Measurements from ENCODE around the gene CRELD2.

CRELD2 gene

GRCh38 chr22:49963647-49964026 lies 45.2 kb downstream of the CRELD2 start:
- no peaks in the 10 kb centered on the region for H3K9me3 ChIP-seq (ENCODE audit: severe bottlenecking)
- DNase-seq (ENCODE audit: low spot score), result no peak
- ATAC-seq (ENCODE audit: low read depth), result no peak
- H3K27me3 ChIP-seq (ENCODE audit: insufficient read depth, poor library complexity, severe bottlenecking), result no peaks in the 10 kb centered on the region
- H3K4me1 ChIP-seq (ENCODE audit: insufficient read depth, poor library complexity, severe bottlenecking), result peaks cover 14% of the 10 kb centered on the region
- peaks cover 34% of the 10 kb centered on the region for H3K36me3 ChIP-seq (ENCODE audit: low read depth)
- peak overlapping the region; percentile 81 for H3K27ac ChIP-seq (ENCODE audit: poor library complexity, severe bottlenecking)
- no peak overlapping the region for H3K4me3 ChIP-seq (ENCODE audit: severe bottlenecking)
- TF ChIP-seq CTCF (IDR thresholded peaks at IDR 0.05; ENCODE audit: poor library complexity, severe bottlenecking), result no peak

GRCh38 chr22:49964136-49965090 lies 46.0 kb downstream of the CRELD2 start:
- peak; percentile 51 for DNase-seq (ENCODE audit: low spot score)
- Histone ChIP-seq H3K36me3 (ENCODE audit: low read depth) (peaks cover 34% of the 10 kb centered on the region), H3K4me1 (ENCODE audit: insufficient read depth, poor library complexity, severe bottlenecking) (peaks cover 13% of the 10 kb centered on the region), H3K9me3 (ENCODE audit: severe bottlenecking) (no peaks in the 10 kb centered on the region), H3K4me3 (ENCODE audit: severe bottlenecking) (no peak overlapping the region), H3K27ac (ENCODE audit: poor library complexity, severe bottlenecking) (peak overlapping the region; percentile 81), H3K27me3 (ENCODE audit: insufficient read depth, poor library complexity, severe bottlenecking) (no peaks in the 10 kb centered on the region)
- no peak for ATAC-seq (ENCODE audit: low read depth)
- TF ChIP-seq CTCF (IDR thresholded peaks at IDR 0.05; ENCODE audit: poor library complexity, severe bottlenecking), result no peak

DNA sequence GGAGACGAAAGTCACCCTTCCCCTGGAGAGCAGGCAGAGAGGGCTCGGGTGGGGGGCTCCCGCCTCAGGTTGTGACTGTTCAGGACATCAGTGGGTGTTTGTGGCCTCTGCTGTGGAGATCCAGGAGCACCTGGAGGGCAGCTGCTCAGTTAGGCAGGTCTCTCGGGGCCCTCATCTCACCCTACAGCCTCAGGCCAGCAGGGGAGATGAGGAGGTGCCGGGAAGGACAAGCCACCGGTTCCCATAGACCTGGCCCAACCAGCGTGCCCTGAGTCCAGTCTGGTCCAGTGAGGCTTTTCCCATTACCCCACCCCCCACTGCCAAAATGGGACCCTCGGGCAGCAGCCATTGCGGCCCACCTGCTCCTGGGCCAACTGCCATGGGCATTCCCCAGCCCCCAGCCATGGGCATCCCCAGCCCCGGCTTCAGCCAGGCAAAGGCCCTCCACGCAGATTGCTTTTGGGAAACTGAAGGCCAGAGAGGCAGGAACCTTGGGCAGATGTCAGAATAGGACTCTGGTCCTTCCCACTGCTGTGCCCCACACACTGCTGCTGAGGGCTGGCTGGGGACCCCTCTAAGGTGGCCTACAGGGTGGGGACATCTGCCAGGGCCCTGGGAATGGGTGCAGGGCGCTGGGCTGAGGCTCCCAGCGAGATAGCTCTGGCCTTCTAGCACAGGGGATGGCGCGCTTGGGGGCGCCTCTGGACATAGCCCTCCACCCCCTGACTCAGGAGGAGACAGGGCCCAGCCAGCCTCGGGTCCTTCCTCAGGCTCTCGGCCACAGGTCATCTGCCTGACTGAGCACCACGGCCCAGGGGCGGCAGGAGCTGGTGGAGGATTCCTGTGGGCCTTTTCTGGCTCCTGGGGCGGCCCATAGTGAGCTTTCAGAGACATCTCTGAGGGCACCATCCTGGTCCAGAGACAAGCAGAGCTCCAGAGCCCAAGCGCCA lies 46.9 kb downstream of the CRELD2 start:
- Histone ChIP-seq H3K27me3 (ENCODE audit: insufficient read depth, poor library complexity, severe bottlenecking) (no peaks in the 10 kb centered on the region), H3K4me3 (ENCODE audit: severe bottlenecking) (no peak overlapping the region), H3K27ac (ENCODE audit: poor library complexity, severe bottlenecking) (no peak overlapping the region), H3K4me1 (ENCODE audit: insufficient read depth, poor library complexity, severe bottlenecking) (peaks cover 12% of the 10 kb centered on the region), H3K9me3 (ENCODE audit: severe bottlenecking) (no peaks in the 10 kb centered on the region), H3K36me3 (ENCODE audit: low read depth) (peaks cover 34% of the 10 kb centered on the region)
- ATAC-seq (ENCODE audit: low read depth), result no peak
- no peak for TF ChIP-seq CTCF (IDR thresholded peaks at IDR 0.05; ENCODE audit: poor library complexity, severe bottlenecking)
- peak; percentile 62 for DNase-seq (ENCODE audit: low spot score)

DNA sequence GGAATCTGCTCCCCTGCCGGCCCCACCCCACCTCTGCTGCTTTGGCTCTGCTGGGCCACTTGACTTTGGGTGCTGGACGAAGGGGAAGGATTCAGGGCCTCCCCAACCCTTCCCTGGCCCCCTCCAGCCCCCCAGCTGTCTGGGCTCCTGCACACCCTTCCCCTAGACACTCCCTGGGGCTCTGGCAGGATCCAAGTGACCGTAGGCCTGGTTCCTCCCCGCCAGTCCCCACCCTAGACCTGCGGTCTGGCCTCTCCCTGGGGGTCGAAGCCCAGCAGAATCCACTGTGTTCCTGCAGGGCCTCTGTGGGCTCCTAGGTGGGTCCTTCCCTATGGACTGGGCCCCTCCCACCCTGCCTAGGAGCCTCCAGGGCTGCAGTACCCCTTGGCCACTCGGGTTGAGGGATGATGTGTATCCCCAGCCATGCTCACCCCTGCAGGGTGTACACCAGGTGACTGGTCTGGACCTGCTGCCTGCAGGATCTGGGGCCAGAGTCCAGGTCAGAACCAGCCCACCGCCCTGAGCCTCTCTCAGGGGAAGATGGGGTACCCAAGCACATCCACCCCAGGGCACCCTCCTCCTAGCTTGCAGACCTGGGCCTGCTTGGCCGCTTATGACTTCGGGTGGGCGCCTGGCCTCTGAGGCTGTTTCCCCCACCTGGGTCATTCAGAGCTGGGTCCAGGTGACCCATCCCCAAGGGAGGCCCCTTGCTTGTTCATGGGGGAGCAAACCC lies 47.8 kb downstream of the CRELD2 start:
- peaks cover 15% of the 10 kb centered on the region for H3K4me1 ChIP-seq (ENCODE audit: insufficient read depth, poor library complexity, severe bottlenecking)
- no peak for ATAC-seq (ENCODE audit: low read depth)

More for the DNA sequence above, 47.8 kb downstream of the CRELD2 start:
- Histone ChIP-seq H3K27me3 (ENCODE audit: insufficient read depth, poor library complexity, severe bottlenecking) (no peaks in the 10 kb centered on the region), H3K4me3 (ENCODE audit: severe bottlenecking) (no peak overlapping the region), H3K27ac (ENCODE audit: poor library complexity, severe bottlenecking) (no peak overlapping the region), H3K36me3 (ENCODE audit: low read depth) (peaks cover 34% of the 10 kb centered on the region), H3K9me3 (ENCODE audit: severe bottlenecking) (no peaks in the 10 kb centered on the region)
- peak; percentile 55 for DNase-seq (ENCODE audit: low spot score)
- no peak for TF ChIP-seq CTCF (IDR thresholded peaks at IDR 0.05; ENCODE audit: poor library complexity, severe bottlenecking)
